Measurements from ENCODE around the gene OSBPL3.

The OSBPL3 gene

GRCh38 chr7:24979470-24979862 is 512 bp downstream of the OSBPL3 start:
- ChIA-PET POLR2A (interaction anchor here (1.1 to 2.1 kb wide), 5 partner anchors 9 to 238 kb away, joined by 3 to 11 read pairs (median 3); partner anchors contain the start of gene CYCS), CTCF (interaction anchor here (0.6 to 3.0 kb wide), 27 partner anchors 13 to 1249 kb away, joined by 3 to 9 read pairs (median 4); no protein-coding TSS in a partner anchor)
- Histone ChIP-seq H3K9me3 (ENCODE audit: control insufficient read depth, insufficient read depth, low read depth, low read length) (no peaks in the 10 kb centered on the region), H3K36me3 (ENCODE audit: control insufficient read depth in 2 of 2, insufficient read depth in 1 of 2, low read length in 2 of 2) (no peaks in the 10 kb centered on the region), H3K4me3 (ENCODE audit: low read depth, low read length) (peak overlapping the region; percentile 81), H3K4me1 (ENCODE audit: control insufficient read depth, insufficient read depth, low read length) (peaks cover 2% of the 10 kb centered on the region; the same call in 1 of the 2 replicates), H3K27ac (ENCODE audit: extremely low read depth, low read depth, low read length) (peak overlapping the region; percentile 87; the same call in 1 of the 2 replicates)
- TF ChIP-seq ZNF600 (tag by site-specific recombination; IDR thresholded peaks at IDR 0.05) (no peak), SP2 (tag by site-specific recombination; IDR thresholded peaks at IDR 0.05) (peak; percentile 57), ZBTB26 (tag by site-specific recombination; optimal IDR thresholded peaks at IDR 0.05) (peak; percentile 84), ZNF335 (tag by site-specific recombination; conservative IDR thresholded peaks at IDR 0.05) (peak; percentile 73), ZNF23 (tag by site-specific recombination; IDR thresholded peaks at IDR 0.05; ENCODE audit: borderline replicate concordance) (no peak), ZNF174 (tag by site-specific recombination; IDR thresholded peaks at IDR 0.05) (no peak), OVOL3 (tag by site-specific recombination; IDR thresholded peaks at IDR 0.05) (no peak), ZNF24 (tag by site-specific recombination; IDR thresholded peaks at IDR 0.05) (no peak), REPIN1 (tag by site-specific recombination; IDR thresholded peaks at IDR 0.05; ENCODE audit: low read depth) (no peak), BCL11B (tag by site-specific recombination; IDR thresholded peaks at IDR 0.05; ENCODE audit: low read depth) (peak; percentile 10; the same call in 1 of the 2 replicates), ZNF488 (tag by site-specific recombination; IDR thresholded peaks at IDR 0.05) (no peak), ZNF302 (tag by site-specific recombination; IDR thresholded peaks at IDR 0.05; ENCODE audit: low read depth) (no peak), KLF17 (tag by site-specific recombination; IDR thresholded peaks at IDR 0.05) (no peak), ZNF701 (tag by site-specific recombination; IDR thresholded peaks at IDR 0.05) (no peak), ZNF704 (tag by site-specific recombination; IDR thresholded peaks at IDR 0.05) (no peak), YY2 (tag by site-specific recombination; IDR thresholded peaks at IDR 0.05) (no peak), ZNF398 (tag by site-specific recombination; IDR thresholded peaks at IDR 0.05) (no peak), KLF16 (tag by site-specific recombination; IDR thresholded peaks at IDR 0.05) (no peak), HOXA7 (CRISPR knock-in tag; IDR thresholded peaks at IDR 0.05; ENCODE audit: borderline replicate concordance) (no peak), ZNF658 (tag by site-specific recombination; IDR thresholded peaks at IDR 0.05) (no peak), ZBTB20 (tag by site-specific recombination; IDR thresholded peaks at IDR 0.05) (peak; percentile 68; the same call in 1 of the 2 replicates), ZNF555 (tag by site-specific recombination; conservative IDR thresholded peaks at IDR 0.05) (no peak), ZBTB1 (tag by site-specific recombination; IDR thresholded peaks at IDR 0.05) (0 out of 2 replicates have a peak, but pooled peaks have one; percentile 17), ZNF830 (tag by site-specific recombination; IDR thresholded peaks at IDR 0.05; ENCODE audit: low read depth) (no peak), ZNF530 (tag by site-specific recombination; IDR thresholded peaks at IDR 0.05; ENCODE audit: low read depth) (no peak), ZFP3 (tag by site-specific recombination; IDR thresholded peaks at IDR 0.05; ENCODE audit: low read depth) (no peak), GLIS2 (tag by site-specific recombination; IDR thresholded peaks at IDR 0.05) (no peak), ZNF513 (tag by site-specific recombination; IDR thresholded peaks at IDR 0.05) (no peak), PRDM1 (tag by site-specific recombination; IDR thresholded peaks at IDR 0.05) (no peak), ZNF248 (tag by site-specific recombination; IDR thresholded peaks at IDR 0.05) (no peak)

Measured in HEK293 (cell line).